H4 (cell line): ENCODE results near the gene LMO4. TPM values are rescaled to one million over a fixed set of nuclear protein-coding genes. Genes with fewer than 3 reads are reported as not detected.
A peak's percentile ranks its signal among the peaks of the same experiment; 100 is the strongest.

Experiments
- DNase-seq: peaks from one replicate; pipeline ENCODE4 v3.0.0-alpha.2; 2015; ENCODE audit warnings: low spot score
- total RNA-seq: library from RNA; depleted of rRNA; stranded (reverse); fragments of >200 nt; shearing (Covaris generic); gene quantifications from 2 replicates; pipeline ENCODE4 v1.2.3, GENCODE V29; 2014

The LMO4 gene
- total RNA-seq, 1 experiment from 2014 or later, result 33.9 TPM

- DNase-seq, result peak; percentile 8
These were observed 29.5 kb downstream of the LMO4 start for GRCh38 chr1:87358219-87358618.

- DNase-seq, result no peak
These were observed 30.9 kb downstream of the LMO4 start for GRCh38 chr1:87359586-87359985.

- DNase-seq, result no peak
These were observed 33.6 kb downstream of the LMO4 start for GRCh38 chr1:87362063-87362833.

- no peak for DNase-seq
These were observed 34.2 kb downstream of the LMO4 start for GRCh38 chr1:87362834-87363426.

- DNase-seq, result no peak
These were observed 38.9 kb downstream of the LMO4 start for GRCh38 chr1:87367549-87367948.

- no peak for DNase-seq
These were observed 40.2 kb downstream of the LMO4 start for GRCh38 chr1:87368907-87369306.

- DNase-seq, result no peak
These were observed 41.2 kb downstream of the LMO4 start for GRCh38 chr1:87369736-87370478.

- DNase-seq, result no peak
These were observed 41.9 kb downstream of the LMO4 start for GRCh38 chr1:87370544-87370943.

- DNase-seq, result no peak
These were observed 50.6 kb downstream of the LMO4 start for GRCh38 chr1:87379306-87379705.

- DNase-seq, result no peak
These were observed 57.6 kb downstream of the LMO4 start for GRCh38 chr1:87386217-87386790.

- no peak for DNase-seq
These were observed 59.7 kb downstream of the LMO4 start for GRCh38 chr1:87388411-87388810.

- no peak for DNase-seq
These were observed 60.3 kb downstream of the LMO4 start for GRCh38 chr1:87389011-87389410.

GRCh38 chr1:87389546-87389945 is 60.9 kb downstream of the LMO4 start:
- DNase-seq, result no peak

- DNase-seq, result peak; percentile 45
These were observed 63.8 kb downstream of the LMO4 start for GRCh38 chr1:87392248-87393192.

GRCh38 chr1:87393445-87394085 is 64.9 kb downstream of the LMO4 start:
- no peak for DNase-seq

GRCh38 chr1:87394513-87394912 is 65.8 kb downstream of the LMO4 start:
- DNase-seq, result no peak

GRCh38 chr1:87394982-87395381 is 66.3 kb downstream of the LMO4 start:
- DNase-seq, result no peak
